HepG2 (cell line): ENCODE measurements around the gene UGT2A3. TPM values are rescaled to one million over a fixed set of nuclear protein-coding genes. Genes with fewer than 3 reads are reported as not detected.

Experiments used
- FOXJ3 ChIP-seq: sonication (generic); formaldehyde crosslinking; IDR thresholded peaks from 2 replicates; pipeline ENCODE4 v1.4.0; 2020; ENCODE audit warnings: missing genetic modification reagents, mild to moderate bottlenecking, borderline replicate concordance
- GTF3A ChIP-seq: sonication (generic); formaldehyde crosslinking; conservative IDR thresholded peaks from 2 replicates; pipeline ENCODE4 v1.4.0; 2020; ENCODE audit warnings: mild to moderate bottlenecking, missing genetic modification reagents
- HDAC1 ChIP-seq: sonication (generic); formaldehyde crosslinking; IDR thresholded peaks from 2 replicates; pipeline ENCODE4 v1.5.1; 2020; ENCODE audit warnings: mild to moderate bottlenecking, missing genetic modification reagents
- JUND ChIP-seq: sonication (generic); formaldehyde crosslinking; IDR thresholded peaks from 2 replicates; pipeline ENCODE4 v1.8.0; 2022; ENCODE audit warnings: mild to moderate bottlenecking, missing genetic modification reagents
- NR2F6 ChIP-seq, 2 experiments: IDR thresholded peaks; 2 replicates each; pipeline ENCODE4 v1.6.1; 2016; ENCODE audit warnings: antibody characterized with exemption in 1 of 2, mild to moderate bottlenecking in 1 of 2
- SIX1 ChIP-seq: sonication (generic); formaldehyde crosslinking; IDR thresholded peaks from 2 replicates; pipeline ENCODE4 v1.4.0; 2020; ENCODE audit warnings: missing genetic modification reagents, borderline replicate concordance
- SRF ChIP-seq: IDR thresholded peaks from 2 replicates; pipeline ENCODE4 v1.6.1; 2011; ENCODE audit warnings: mild to moderate bottlenecking, low read depth, low read length, moderate library complexity
- TEAD3 ChIP-seq: optimal IDR thresholded peaks from 2 replicates; pipeline ENCODE3; 2016; ENCODE audit warnings: borderline replicate concordance
- ZNF225 ChIP-seq: sonication (generic); formaldehyde crosslinking; IDR thresholded peaks from 2 replicates; pipeline ENCODE4 v1.4.0; 2020; ENCODE audit warnings: mild to moderate bottlenecking, missing genetic modification reagents
- ZNF432 ChIP-seq: sonication (generic); formaldehyde crosslinking; IDR thresholded peaks from 2 replicates; pipeline ENCODE4 v1.5.0; 2020; ENCODE audit warnings: missing genetic modification reagents, mild to moderate bottlenecking, borderline replicate concordance
- ZNF552 ChIP-seq: sonication (generic); formaldehyde crosslinking; IDR thresholded peaks from 2 replicates; pipeline ENCODE4 v1.9.0; 2022; ENCODE audit warnings: missing genetic modification reagents, mild to moderate bottlenecking, borderline replicate concordance
- ZNF660 ChIP-seq: sonication (generic); formaldehyde crosslinking; IDR thresholded peaks from 2 replicates; pipeline ENCODE4 v1.5.1; 2020; ENCODE audit warnings: mild to moderate bottlenecking, low read depth, missing genetic modification reagents, borderline replicate concordance
- ZNF720 ChIP-seq: sonication (generic); formaldehyde crosslinking; IDR thresholded peaks from 2 replicates; pipeline ENCODE4 v1.4.0; 2020; ENCODE audit warnings: missing genetic modification reagents
- polyA plus RNA-seq, 8 experiments: library from polyadenylated mRNA; depleted of rRNA in 3 of 8; stranded (reverse) in 7 of 8; unstranded in 1 of 8; fragments of >200 nt; fragmentation: Illumina TruSeq in 4 of 8; extraction: Trizol in 4 of 8; gene quantifications; 2 replicates each; pipeline versions ENCODE4 v1.2.1 to v1.2.3, GENCODE V29; 2011 to 2016; ENCODE audit warnings: low read depth in 4 of 8, missing spikeins in 1 of 8, mixed read lengths in 1 of 8; ENCODE audit not compliant: insufficient read depth in 1 of 8
- total RNA-seq, 5 experiments: library from RNA; depleted of rRNA; stranded (reverse); fragments of >200 nt; fragmentation: Illumina TruSeq; extraction: Trizol; gene quantifications; 2 replicates each; pipeline ENCODE4 v1.2.3, GENCODE V29; 2016; ENCODE audit warnings: low read depth in 1 of 5
- TF ChIP-seq, protein P1 (sequence below): sonication (generic); formaldehyde crosslinking; IDR thresholded peaks from 2 replicates; pipeline ENCODE4 v1.4.0; 2020; ENCODE audit warnings: mild to moderate bottlenecking, missing genetic modification reagents
- TF ChIP-seq, protein P2 (sequence below): sonication (generic); formaldehyde crosslinking; IDR thresholded peaks from 2 replicates; pipeline ENCODE4 v1.4.0; 2020; ENCODE audit warnings: missing genetic modification reagents
- TF ChIP-seq, protein P3 (sequence below): fragments of 450-650 bp; IDR thresholded peaks from 2 replicates; pipeline ENCODE4 v1.6.1; 2017
- TF ChIP-seq, protein P4 (sequence below): sonication (generic); formaldehyde crosslinking; IDR thresholded peaks from 2 replicates; pipeline ENCODE4 v1.4.0; 2020; ENCODE audit warnings: mild to moderate bottlenecking, missing genetic modification reagents

The UGT2A3 gene
- total and polyA plus RNA-seq, 2 of the 13 experiments (the other 11 are each of a cell fraction or from before 2014, with no cell fraction given), result 61.3 to 97.2 TPM

DNA sequence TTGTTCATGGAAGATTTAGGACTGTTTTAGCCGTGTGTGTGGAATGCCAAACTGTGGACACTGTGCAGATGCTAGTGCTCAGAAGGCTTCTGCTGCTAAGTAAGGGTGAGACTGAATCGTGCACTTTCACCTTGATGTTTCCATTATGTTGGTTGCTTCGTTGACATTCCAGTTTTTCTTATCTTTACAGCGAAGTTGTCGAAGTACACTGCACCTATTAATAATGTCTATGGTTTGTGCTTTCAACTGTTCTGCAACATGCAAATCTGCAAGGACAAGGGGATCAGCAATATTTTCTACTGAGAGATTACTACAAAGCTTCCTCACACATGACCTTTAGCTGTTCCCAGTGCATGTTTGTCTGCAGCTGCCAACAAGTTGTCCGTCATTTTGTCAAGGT, 67.7 kb downstream of the UGT2A3 start (continued):
- TF ChIP-seq, protein P1, sequence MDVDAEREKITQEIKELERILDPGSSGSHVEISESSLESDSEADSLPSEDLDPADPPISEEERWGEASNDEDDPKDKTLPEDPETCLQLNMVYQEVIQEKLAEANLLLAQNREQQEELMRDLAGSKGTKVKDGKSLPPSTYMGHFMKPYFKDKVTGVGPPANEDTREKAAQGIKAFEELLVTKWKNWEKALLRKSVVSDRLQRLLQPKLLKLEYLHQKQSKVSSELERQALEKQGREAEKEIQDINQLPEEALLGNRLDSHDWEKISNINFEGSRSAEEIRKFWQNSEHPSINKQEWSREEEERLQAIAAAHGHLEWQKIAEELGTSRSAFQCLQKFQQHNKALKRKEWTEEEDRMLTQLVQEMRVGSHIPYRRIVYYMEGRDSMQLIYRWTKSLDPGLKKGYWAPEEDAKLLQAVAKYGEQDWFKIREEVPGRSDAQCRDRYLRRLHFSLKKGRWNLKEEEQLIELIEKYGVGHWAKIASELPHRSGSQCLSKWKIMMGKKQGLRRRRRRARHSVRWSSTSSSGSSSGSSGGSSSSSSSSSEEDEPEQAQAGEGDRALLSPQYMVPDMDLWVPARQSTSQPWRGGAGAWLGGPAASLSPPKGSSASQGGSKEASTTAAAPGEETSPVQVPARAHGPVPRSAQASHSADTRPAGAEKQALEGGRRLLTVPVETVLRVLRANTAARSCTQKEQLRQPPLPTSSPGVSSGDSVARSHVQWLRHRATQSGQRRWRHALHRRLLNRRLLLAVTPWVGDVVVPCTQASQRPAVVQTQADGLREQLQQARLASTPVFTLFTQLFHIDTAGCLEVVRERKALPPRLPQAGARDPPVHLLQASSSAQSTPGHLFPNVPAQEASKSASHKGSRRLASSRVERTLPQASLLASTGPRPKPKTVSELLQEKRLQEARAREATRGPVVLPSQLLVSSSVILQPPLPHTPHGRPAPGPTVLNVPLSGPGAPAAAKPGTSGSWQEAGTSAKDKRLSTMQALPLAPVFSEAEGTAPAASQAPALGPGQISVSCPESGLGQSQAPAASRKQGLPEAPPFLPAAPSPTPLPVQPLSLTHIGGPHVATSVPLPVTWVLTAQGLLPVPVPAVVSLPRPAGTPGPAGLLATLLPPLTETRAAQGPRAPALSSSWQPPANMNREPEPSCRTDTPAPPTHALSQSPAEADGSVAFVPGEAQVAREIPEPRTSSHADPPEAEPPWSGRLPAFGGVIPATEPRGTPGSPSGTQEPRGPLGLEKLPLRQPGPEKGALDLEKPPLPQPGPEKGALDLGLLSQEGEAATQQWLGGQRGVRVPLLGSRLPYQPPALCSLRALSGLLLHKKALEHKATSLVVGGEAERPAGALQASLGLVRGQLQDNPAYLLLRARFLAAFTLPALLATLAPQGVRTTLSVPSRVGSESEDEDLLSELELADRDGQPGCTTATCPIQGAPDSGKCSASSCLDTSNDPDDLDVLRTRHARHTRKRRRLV, result peak; percentile 84; the same call in 1 of the 2 replicates
- TF ChIP-seq ZNF552 (CRISPR knock-in tag), result no peak
- TF ChIP-seq HDAC1 (CRISPR knock-in tag), result 0 out of 2 replicates have a peak, but pooled peaks have one; percentile 21
- TF ChIP-seq JUND (CRISPR knock-in tag), result no peak
- no peak for TF ChIP-seq SRF
- TF ChIP-seq ZNF720 (CRISPR knock-in tag), result no peak
- no peak for TF ChIP-seq SIX1 (CRISPR knock-in tag)
- TF ChIP-seq ZNF432 (CRISPR knock-in tag), result no peak
- TF ChIP-seq, protein P2, sequence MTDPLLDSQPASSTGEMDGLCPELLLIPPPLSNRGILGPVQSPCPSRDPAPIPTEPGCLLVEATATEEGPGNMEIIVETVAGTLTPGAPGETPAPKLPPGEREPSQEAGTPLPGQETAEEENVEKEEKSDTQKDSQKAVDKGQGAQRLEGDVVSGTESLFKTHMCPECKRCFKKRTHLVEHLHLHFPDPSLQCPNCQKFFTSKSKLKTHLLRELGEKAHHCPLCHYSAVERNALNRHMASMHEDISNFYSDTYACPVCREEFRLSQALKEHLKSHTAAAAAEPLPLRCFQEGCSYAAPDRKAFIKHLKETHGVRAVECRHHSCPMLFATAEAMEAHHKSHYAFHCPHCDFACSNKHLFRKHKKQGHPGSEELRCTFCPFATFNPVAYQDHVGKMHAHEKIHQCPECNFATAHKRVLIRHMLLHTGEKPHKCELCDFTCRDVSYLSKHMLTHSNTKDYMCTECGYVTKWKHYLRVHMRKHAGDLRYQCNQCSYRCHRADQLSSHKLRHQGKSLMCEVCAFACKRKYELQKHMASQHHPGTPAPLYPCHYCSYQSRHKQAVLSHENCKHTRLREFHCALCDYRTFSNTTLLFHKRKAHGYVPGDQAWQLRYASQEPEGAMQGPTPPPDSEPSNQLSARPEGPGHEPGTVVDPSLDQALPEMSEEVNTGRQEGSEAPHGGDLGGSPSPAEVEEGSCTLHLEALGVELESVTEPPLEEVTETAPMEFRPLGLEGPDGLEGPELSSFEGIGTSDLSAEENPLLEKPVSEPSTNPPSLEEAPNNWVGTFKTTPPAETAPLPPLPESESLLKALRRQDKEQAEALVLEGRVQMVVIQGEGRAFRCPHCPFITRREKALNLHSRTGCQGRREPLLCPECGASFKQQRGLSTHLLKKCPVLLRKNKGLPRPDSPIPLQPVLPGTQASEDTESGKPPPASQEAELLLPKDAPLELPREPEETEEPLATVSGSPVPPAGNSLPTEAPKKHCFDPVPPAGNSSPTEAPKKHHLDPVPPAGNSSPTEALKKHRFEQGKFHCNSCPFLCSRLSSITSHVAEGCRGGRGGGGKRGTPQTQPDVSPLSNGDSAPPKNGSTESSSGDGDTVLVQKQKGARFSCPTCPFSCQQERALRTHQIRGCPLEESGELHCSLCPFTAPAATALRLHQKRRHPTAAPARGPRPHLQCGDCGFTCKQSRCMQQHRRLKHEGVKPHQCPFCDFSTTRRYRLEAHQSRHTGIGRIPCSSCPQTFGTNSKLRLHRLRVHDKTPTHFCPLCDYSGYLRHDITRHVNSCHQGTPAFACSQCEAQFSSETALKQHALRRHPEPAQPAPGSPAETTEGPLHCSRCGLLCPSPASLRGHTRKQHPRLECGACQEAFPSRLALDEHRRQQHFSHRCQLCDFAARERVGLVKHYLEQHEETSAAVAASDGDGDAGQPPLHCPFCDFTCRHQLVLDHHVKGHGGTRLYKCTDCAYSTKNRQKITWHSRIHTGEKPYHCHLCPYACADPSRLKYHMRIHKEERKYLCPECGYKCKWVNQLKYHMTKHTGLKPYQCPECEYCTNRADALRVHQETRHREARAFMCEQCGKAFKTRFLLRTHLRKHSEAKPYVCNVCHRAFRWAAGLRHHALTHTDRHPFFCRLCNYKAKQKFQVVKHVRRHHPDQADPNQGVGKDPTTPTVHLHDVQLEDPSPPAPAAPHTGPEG (CRISPR knock-in tag), result no peak
- no peak for TF ChIP-seq ZNF660
- TF ChIP-seq, protein P3, sequence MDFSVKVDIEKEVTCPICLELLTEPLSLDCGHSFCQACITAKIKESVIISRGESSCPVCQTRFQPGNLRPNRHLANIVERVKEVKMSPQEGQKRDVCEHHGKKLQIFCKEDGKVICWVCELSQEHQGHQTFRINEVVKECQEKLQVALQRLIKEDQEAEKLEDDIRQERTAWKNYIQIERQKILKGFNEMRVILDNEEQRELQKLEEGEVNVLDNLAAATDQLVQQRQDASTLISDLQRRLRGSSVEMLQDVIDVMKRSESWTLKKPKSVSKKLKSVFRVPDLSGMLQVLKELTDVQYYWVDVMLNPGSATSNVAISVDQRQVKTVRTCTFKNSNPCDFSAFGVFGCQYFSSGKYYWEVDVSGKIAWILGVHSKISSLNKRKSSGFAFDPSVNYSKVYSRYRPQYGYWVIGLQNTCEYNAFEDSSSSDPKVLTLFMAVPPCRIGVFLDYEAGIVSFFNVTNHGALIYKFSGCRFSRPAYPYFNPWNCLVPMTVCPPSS, result no peak
- peak; percentile 55; the same call in 1 of the 2 replicates for TF ChIP-seq FOXJ3 (CRISPR knock-in tag)
- TF ChIP-seq, protein P4, sequence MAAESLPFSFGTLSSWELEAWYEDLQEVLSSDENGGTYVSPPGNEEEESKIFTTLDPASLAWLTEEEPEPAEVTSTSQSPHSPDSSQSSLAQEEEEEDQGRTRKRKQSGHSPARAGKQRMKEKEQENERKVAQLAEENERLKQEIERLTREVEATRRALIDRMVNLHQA (CRISPR knock-in tag), result no peak
- no peak for TF ChIP-seq ZNF225
- no peak for TF ChIP-seq GTF3A (CRISPR knock-in tag)
- peak; percentile 77 for TF ChIP-seq TEAD3 (CRISPR knock-in tag)
- peak; percentile 69 for TF ChIP-seq NR2F6 (IDR thresholded peaks at IDR 0.05)
- peak; percentile 14; the same call in 1 of the 2 replicates for TF ChIP-seq NR2F6 (CRISPR knock-in tag; IDR thresholded peaks at IDR 0.05)
